Kidney capillary endothelial cell (primary cell): ENCODE data around the gene DOCK7.
"Not testable (repeated sequence)": the region's sequence is repeated elsewhere in the genome, so short reads cannot be mapped to it uniquely, and the experiment has no call there.

Experiments
- DNase-seq: peaks from one replicate; pipeline ENCODE4 v3.0.0-alpha.2; 2018; ENCODE audit warnings: low spot score

DOCK7 gene

GRCh38 chr1:62691062-62691844 is 3.1 kb upstream of the DOCK7 start:
- DNase-seq: no peak

GRCh38 chr1:62689524-62689923 is 1.3 kb upstream of the DOCK7 start:
- peak; percentile 92 for DNase-seq

- peak; percentile 47 for DNase-seq
These were observed 500 bp upstream of the DOCK7 start for GRCh38 chr1:62688687-62689085.

GRCh38 chr1:62687421-62687902 is 724 bp downstream of the DOCK7 start:
- DNase-seq: peak; percentile 10

- DNase-seq: no peak
These were observed 1.4 kb downstream of the DOCK7 start for GRCh38 chr1:62686822-62687221.

- no peak for DNase-seq
These were observed 2.7 kb downstream of the DOCK7 start for GRCh38 chr1:62685431-62685859.

GRCh38 chr1:62682531-62682930 is 5.7 kb downstream of the DOCK7 start:
- peak; percentile 24 for DNase-seq

- not testable (repeated sequence) for DNase-seq
These were observed 7.2 kb downstream of the DOCK7 start for GRCh38 chr1:62680992-62681391.

- DNase-seq: not testable (repeated sequence)
These were observed 10.4 kb downstream of the DOCK7 start for GRCh38 chr1:62677822-62678221.

- DNase-seq: no peak
These were observed 11.4 kb downstream of the DOCK7 start for GRCh38 chr1:62676611-62677356.

GRCh38 chr1:62673629-62674028 is 14.6 kb downstream of the DOCK7 start:
- no peak for DNase-seq

GRCh38 chr1:62672029-62672428 is 16.2 kb downstream of the DOCK7 start:
- no peak for DNase-seq

- no peak for DNase-seq
These were observed 33.4 kb downstream of the DOCK7 start for GRCh38 chr1:62654744-62655143.

GRCh38 chr1:62652387-62652786 is 35.8 kb downstream of the DOCK7 start:
- DNase-seq: no peak

- DNase-seq: no peak
These were observed 44.9 kb downstream of the DOCK7 start for GRCh38 chr1:62643283-62643682.

GRCh38 chr1:62637392-62638105 is 50.6 kb downstream of the DOCK7 start:
- no peak for DNase-seq

GRCh38 chr1:62628506-62628905 is 59.7 kb downstream of the DOCK7 start:
- DNase-seq: no peak

- DNase-seq: no peak
These were observed 62.8 kb downstream of the DOCK7 start for GRCh38 chr1:62625415-62625814.

- DNase-seq: peak; percentile 21
These were observed 66.3 kb downstream of the DOCK7 start for GRCh38 chr1:62621907-62622306.

GRCh38 chr1:62613890-62614289 is 74.3 kb downstream of the DOCK7 start:
- no peak for DNase-seq

- no peak for DNase-seq
These were observed 74.9 kb downstream of the DOCK7 start for GRCh38 chr1:62613325-62613727.

GRCh38 chr1:62612770-62613169 is 75.4 kb downstream of the DOCK7 start:
- no peak for DNase-seq

- not testable (repeated sequence) for DNase-seq
These were observed 77.6 kb downstream of the DOCK7 start for GRCh38 chr1:62610588-62610987.
